Common myeloid progenitor, CD34-positive (primary cell): Measurements from ENCODE around the gene MSMO1.

Experiments used
- CTCF ChIA-PET: fragments of 350-600 bp; sonication (Branson Sonifier 250); formaldehyde crosslinking; loops from one replicate; lab custom pipeline; 2021; ENCODE audit warnings: antibody characterized with exemption; lab: Charles Lee
- POLR2A ChIA-PET: fragments of 350-600 bp; sonication (Branson Sonifier 250); formaldehyde crosslinking; loops from one replicate; lab custom pipeline; 2021; ENCODE audit warnings: antibody characterized with exemption; lab: Charles Lee
- DNase-seq, 3 donors: peaks; one replicate each; pipeline versions ENCODE4 v3.0.0 to v3.0.0-alpha.2; 2013
- H3K27ac ChIP-seq, 2 experiments: 1 replicate in 1 of 2; 2 replicates in 1 of 2; pipeline ENCODE4 v1.7.0; 2013; ENCODE audit warnings: inconsistent platforms in 2 of 2, low read length in 2 of 2, mild to moderate bottlenecking in 2 of 2, low read depth in 1 of 2, moderate library complexity in 1 of 2; ENCODE audit not compliant: severe bottlenecking in 2 of 2, insufficient read depth in 1 of 2, poor library complexity in 1 of 2
- H3K27me3 ChIP-seq, 5 experiments: replicated peaks in 2 of 5; 1 replicate in 3 of 5; 2 replicates in 2 of 5; pipeline versions ENCODE4 v1.6.1 to v1.7.0; 2013; ENCODE audit warnings: low read length in 4 of 5, mild to moderate bottlenecking in 2 of 5, moderate library complexity in 2 of 5, inconsistent platforms in 1 of 5; ENCODE audit not compliant: insufficient read depth in 5 of 5, control insufficient read depth in 4 of 5
- H3K36me3 ChIP-seq, 4 experiments: 1 replicate in 2 of 4; 2 replicates in 2 of 4; pipeline versions ENCODE4 v1.6.1 to v1.7.0; 2013; ENCODE audit warnings: low read length in 3 of 4, control low read depth in 1 of 4, mild to moderate bottlenecking in 1 of 4; ENCODE audit not compliant: control insufficient read depth in 4 of 4, insufficient read depth in 4 of 4
- H3K4me1 ChIP-seq, 4 experiments: 1 replicate in 3 of 4; 2 replicates in 1 of 4; pipeline versions ENCODE4 v1.6.1 to v1.7.1; 2013; ENCODE audit warnings: low read length in 3 of 4, mild to moderate bottlenecking in 3 of 4, control low read depth in 1 of 4, inconsistent platforms in 1 of 4, moderate library complexity in 1 of 4; ENCODE audit not compliant: control insufficient read depth in 4 of 4, insufficient read depth in 4 of 4; ENCODE audit errors: control extremely low read depth in 1 of 4
- H3K4me3 ChIP-seq, 7 experiments: 1 replicate in 4 of 7; 2 replicates in 3 of 7; pipeline versions ENCODE4 v1.5.1 to v1.7.0; 2013; ENCODE audit warnings: mild to moderate bottlenecking in 7 of 7, low read length in 6 of 7, moderate library complexity in 6 of 7, inconsistent platforms in 2 of 7, low read depth in 2 of 7, control low read depth in 1 of 7; ENCODE audit not compliant: insufficient read depth in 4 of 7, control insufficient read depth in 1 of 7; ENCODE audit errors: extremely low read depth in 1 of 7
- H3K9me3 ChIP-seq, 5 experiments: 1 replicate in 4 of 5; 2 replicates in 1 of 5; pipeline versions ENCODE4 v1.6.1 to v1.7.1; 2013; ENCODE audit warnings: low read length in 4 of 5, mild to moderate bottlenecking in 2 of 5, inconsistent platforms in 1 of 5, low read depth in 1 of 5, moderate library complexity in 1 of 5; ENCODE audit not compliant: control insufficient read depth in 4 of 5, insufficient read depth in 2 of 5; ENCODE audit errors: control extremely low read depth in 1 of 5
- WGBS: methylation state at CpG from one replicate; pipeline ENCODE4 v1.1.5; 2013; ENCODE audit not compliant: insufficient coverage; 5-methylcytosine and 5-hydroxymethylcytosine counted together

The MSMO1 gene

GRCh38 chr4:165302658-165303057 lies 24.8 kb upstream of the MSMO1 start:
- ChIA-PET CTCF (no interaction called here), POLR2A (no interaction called here)
- H3K9me3 ChIP-seq, result no peaks in the 10 kb centered on the region
- no CpG with 5 or more reads among the region's 1 CpG for WGBS
- H3K27me3 ChIP-seq, result no peaks in the 10 kb centered on the region
- DNase-seq, result no peak
- H3K27ac ChIP-seq, result no peak overlapping the region
- H3K36me3 ChIP-seq, result peaks cover 3 to 12% (median 11%) of the 10 kb centered on the region in 4 experiments
- H3K4me3 ChIP-seq, result no peak overlapping the region
- peaks cover 0 to 9% (median 4%) of the 10 kb centered on the region in 4 experiments for H3K4me1 ChIP-seq

- H3K4me1 ChIP-seq, result no peaks in the 10 kb centered on the region
- CTCF ChIA-PET, result no interaction called here
- no CpG with 5 or more reads among the region's 1 CpG for WGBS
- no peaks in the 10 kb centered on the region for H3K27me3 ChIP-seq
- DNase-seq, result no peak
- peaks cover 0 to 4% (median 0%) of the 10 kb centered on the region in 5 experiments for H3K9me3 ChIP-seq
- H3K4me3 ChIP-seq, result no peak overlapping the region
- no peak overlapping the region for H3K27ac ChIP-seq
- POLR2A ChIA-PET, result no interaction called here
- peaks cover 7 to 25% (median 17%) of the 10 kb centered on the region in 4 experiments for H3K36me3 ChIP-seq
Measured at GRCh38 chr4:165308166-165308565, 19.3 kb upstream of the MSMO1 start.

GRCh38 chr4:165308606-165309005 lies 18.9 kb upstream of the MSMO1 start:
- WGBS, result 94% methylated on average over 2 of the region's 2 CpGs
- Histone ChIP-seq H3K9me3 (peaks cover 0 to 4% (median 0%) of the 10 kb centered on the region in 5 experiments), H3K27me3 (no peaks in the 10 kb centered on the region), H3K27ac (no peak overlapping the region), H3K4me3 (no peak overlapping the region), H3K4me1 (no peaks in the 10 kb centered on the region), H3K36me3 (peaks cover 7 to 25% (median 17%) of the 10 kb centered on the region in 4 experiments)
- no peak for DNase-seq
- CTCF ChIA-PET, result no interaction called here
- POLR2A ChIA-PET, result no interaction called here

GRCh38 chr4:165309456-165309855 lies 18.0 kb upstream of the MSMO1 start:
- H3K4me1 ChIP-seq, result no peaks in the 10 kb centered on the region
- H3K27ac ChIP-seq, result no peak overlapping the region
- peaks cover 0 to 4% (median 0%) of the 10 kb centered on the region in 5 experiments for H3K9me3 ChIP-seq
- DNase-seq, result no peak
- CTCF ChIA-PET, result interaction anchor here (1.6 kb wide), 1 partner anchor 20 kb away, joined by 3 read pairs; no protein-coding TSS in a partner anchor
- POLR2A ChIA-PET, result no interaction called here
- H3K36me3 ChIP-seq, result peaks cover 7 to 25% (median 18%) of the 10 kb centered on the region in 4 experiments
- 100% methylated on average over 1 of the region's 4 CpGs for WGBS
- no peak overlapping the region for H3K4me3 ChIP-seq
- H3K27me3 ChIP-seq, result no peaks in the 10 kb centered on the region

GRCh38 chr4:165312506-165312905 lies 15.0 kb upstream of the MSMO1 start:
- Histone ChIP-seq H3K27me3 (no peaks in the 10 kb centered on the region), H3K4me1 (no peaks in the 10 kb centered on the region), H3K4me3 (no peak overlapping the region), H3K9me3 (peaks cover 0 to 4% (median 0%) of the 10 kb centered on the region in 5 experiments), H3K36me3 (peaks cover 6 to 24% (median 15%) of the 10 kb centered on the region in 4 experiments), H3K27ac (no peak overlapping the region)
- WGBS, result no CpG with 5 or more reads among the region's 2 CpGs
- no peak for DNase-seq
- ChIA-PET CTCF (no interaction called here), POLR2A (no interaction called here)

GRCh38 chr4:165319030-165319429 lies 8.4 kb upstream of the MSMO1 start:
- Histone ChIP-seq H3K9me3 (no peaks in the 10 kb centered on the region), H3K4me1 (no peaks in the 10 kb centered on the region), H3K4me3 (no peak overlapping the region), H3K27ac (no peak overlapping the region), H3K36me3 (peaks cover 0 to 3% (median 1%) of the 10 kb centered on the region in 4 experiments), H3K27me3 (no peaks in the 10 kb centered on the region)
- ChIA-PET POLR2A (no interaction called here), CTCF (interaction anchor here (1.5 kb wide), 1 partner anchor 10 kb away, joined by 5 read pairs; no protein-coding TSS in a partner anchor)
- 100% methylated on average over 2 of the region's 5 CpGs for WGBS
- DNase-seq, result no peak

GRCh38 chr4:165319509-165319908 lies 8.0 kb upstream of the MSMO1 start:
- CTCF ChIA-PET, result interaction anchor here (1.5 kb wide), 1 partner anchor 9 kb away, joined by 5 read pairs; no protein-coding TSS in a partner anchor
- POLR2A ChIA-PET, result no interaction called here
- 100% methylated on average over 5 of the region's 5 CpGs for WGBS
- Histone ChIP-seq H3K4me1 (no peaks in the 10 kb centered on the region), H3K36me3 (peaks cover 0 to 7% (median 2%) of the 10 kb centered on the region in 4 experiments), H3K4me3 (no peak overlapping the region), H3K9me3 (no peaks in the 10 kb centered on the region), H3K27me3 (no peaks in the 10 kb centered on the region), H3K27ac (no peak overlapping the region)
- no peak for DNase-seq
